A204.1 (cell line): ENCODE measurements around the gene ZDHHC8.

Experiments
- FAIRE-seq: peaks from 2 replicates; lab custom pipeline; 2012; peaks lifted over from hg19 to GRCh38; lab: Jason Lieb, UNC

The ZDHHC8 gene

DNA sequence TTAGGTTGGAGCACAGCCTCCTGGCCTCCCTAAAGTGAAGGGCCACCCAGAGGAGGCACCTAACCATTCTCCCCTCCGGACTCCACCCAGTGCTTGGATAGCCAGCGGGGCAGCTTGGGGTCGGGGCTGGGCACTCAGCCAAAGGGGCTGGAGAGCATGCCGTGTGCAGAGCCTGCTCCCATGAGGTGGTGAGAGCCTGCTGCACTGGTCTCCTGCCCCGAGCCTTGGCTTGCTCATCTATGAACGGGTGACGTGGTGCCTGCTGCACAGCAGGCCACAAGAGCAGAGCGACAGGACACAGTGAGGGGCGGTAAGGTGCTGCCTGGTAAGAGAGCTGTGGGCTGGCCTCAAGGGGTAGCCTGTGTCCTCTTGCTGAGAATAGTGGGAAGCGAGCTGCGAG, 33.3 kb downstream of the ZDHHC8 start:
- no peak for FAIRE-seq

DNA sequence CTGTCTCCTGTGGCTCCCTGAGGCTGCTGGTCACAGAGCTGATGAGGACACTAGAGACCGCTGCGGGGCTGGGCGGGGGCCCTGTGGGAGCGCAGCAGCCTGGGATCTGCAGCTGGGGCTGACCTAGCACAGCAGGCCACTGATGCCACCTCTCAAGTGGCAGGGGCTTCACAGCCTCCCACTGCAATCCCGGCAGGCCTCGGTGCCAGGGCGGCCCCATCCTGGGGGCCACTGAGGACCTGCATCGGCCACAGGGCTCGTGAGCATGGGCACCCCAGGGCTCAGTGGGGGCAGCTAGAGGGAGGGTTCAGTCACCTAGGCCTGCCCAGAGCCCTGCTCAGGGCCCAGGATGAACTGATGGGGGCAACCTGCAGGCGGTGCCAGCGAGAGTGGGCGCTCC, 33.8 kb downstream of the ZDHHC8 start:
- FAIRE-seq = no peak

DNA sequence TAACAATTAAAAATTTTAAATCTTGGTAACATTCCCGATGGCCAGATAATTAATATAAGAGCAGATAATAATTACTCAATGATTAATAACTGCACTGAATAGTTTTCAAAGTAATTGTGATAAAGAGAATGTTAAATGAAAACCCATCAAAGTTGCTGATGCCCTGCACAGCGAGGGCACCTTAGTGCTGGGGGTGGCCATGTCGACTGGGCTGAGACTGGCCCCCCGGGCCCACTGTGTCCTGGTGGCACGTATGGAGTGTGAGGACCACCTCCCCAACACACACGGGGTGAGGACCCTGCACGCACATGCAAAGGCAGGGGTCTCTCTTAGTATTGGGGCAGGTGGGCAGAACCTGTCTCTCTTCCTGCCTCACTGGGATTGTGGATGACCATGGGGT, 34.3 kb downstream of the ZDHHC8 start:
- no peak for FAIRE-seq

DNA sequence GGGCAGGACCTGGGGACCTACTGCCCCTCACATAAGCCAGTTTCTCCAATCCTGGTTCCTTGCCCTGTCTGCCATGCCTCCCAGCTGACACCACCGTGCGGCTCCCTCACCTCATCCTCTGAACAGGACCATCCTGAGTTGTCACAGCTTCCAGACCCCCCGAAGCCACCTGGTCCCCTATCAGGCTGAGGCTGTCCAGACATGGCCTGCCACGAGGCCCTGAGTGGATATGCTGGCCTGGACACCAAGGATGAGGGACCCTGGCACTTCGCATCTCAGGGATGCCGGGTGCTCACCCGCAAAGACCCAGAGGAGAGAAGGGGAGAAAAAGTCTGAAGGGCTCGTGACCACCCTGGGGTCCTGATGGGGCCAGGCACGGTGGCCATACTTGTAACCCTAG, 35.1 kb downstream of the ZDHHC8 start:
- FAIRE-seq = no peak

DNA sequence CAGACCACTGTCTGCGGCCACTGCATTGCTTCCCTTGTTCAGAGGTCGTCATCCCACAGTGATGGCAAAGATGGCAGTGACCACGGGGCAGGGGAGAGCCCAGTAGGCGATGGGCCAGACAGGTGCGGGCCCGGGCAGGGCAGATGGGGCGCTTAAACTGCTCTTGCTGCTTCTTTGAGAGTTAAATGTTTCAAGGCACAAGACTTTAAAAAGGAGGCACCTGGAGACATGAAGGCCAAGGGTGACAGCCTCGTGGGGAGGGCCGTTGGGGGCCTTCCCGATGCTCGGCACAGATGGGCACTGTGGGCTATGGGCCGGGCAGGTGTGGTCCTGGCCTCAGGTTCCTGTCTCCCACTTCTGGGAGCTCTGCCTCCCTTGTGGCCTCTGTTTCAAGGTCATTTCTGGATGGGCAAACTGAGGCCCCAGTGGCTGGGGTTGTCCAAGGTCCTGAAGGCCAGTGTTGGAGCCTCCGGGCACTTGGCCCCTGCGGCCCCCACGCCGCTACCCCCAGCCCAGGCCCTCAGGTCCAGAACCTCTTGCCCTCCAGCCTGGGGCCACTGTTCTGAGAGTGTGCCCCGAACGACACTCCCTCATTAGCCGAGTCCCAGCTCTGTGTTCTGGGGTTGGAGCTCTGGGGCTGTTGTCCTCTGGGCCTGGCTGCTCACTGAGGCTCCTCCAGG, 36.2 kb downstream of the ZDHHC8 start:
- FAIRE-seq = no peak

DNA sequence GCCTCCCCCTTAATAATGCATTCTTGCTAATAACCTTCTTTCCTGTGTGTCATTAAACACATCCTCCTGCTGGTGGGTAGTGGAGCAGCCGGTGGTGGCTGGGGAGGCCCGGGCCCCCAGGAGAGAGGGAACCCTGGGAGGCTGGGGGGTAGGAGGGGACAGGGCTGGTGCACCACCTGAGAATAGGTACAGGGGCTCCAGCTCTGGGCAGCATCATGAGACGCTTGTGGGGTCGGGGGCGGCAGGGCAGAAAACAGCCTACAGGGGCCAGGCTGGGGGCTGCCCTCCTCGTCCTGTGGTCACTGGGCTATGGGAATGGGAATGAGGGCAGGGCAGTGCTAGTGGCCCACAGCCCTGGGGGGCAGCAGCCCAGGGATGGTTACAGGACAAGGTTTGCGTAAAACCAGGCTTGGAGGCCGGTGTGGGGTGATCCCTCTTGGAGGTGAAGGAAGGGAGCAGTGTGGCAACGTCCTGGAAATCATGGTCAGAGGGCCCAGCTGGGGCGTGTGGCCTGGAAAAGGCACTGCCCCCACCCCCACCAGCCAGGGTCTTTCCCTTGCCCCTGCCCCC, 37.7 kb downstream of the ZDHHC8 start:
- no peak for FAIRE-seq

DNA sequence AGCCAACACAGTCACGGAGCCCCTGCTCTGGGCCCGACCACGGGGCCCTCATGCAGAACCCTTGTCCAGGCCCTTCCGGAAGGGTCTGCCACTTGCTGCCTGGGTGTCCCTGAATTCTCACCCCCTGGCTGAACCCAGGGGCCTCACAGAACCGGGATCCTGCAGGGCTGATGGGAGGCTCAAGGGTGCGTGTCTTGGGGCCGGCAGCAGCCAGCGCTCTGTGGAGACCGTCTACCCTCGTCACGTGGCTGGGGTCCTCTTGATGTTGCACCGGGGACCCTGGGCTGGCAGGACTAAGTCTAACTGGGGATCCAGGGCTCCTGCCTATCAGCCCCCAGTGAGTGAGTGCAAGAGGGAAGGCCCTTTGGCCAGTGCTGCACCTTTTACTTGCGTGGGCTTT, 38.6 kb downstream of the ZDHHC8 start:
- no peak for FAIRE-seq

DNA sequence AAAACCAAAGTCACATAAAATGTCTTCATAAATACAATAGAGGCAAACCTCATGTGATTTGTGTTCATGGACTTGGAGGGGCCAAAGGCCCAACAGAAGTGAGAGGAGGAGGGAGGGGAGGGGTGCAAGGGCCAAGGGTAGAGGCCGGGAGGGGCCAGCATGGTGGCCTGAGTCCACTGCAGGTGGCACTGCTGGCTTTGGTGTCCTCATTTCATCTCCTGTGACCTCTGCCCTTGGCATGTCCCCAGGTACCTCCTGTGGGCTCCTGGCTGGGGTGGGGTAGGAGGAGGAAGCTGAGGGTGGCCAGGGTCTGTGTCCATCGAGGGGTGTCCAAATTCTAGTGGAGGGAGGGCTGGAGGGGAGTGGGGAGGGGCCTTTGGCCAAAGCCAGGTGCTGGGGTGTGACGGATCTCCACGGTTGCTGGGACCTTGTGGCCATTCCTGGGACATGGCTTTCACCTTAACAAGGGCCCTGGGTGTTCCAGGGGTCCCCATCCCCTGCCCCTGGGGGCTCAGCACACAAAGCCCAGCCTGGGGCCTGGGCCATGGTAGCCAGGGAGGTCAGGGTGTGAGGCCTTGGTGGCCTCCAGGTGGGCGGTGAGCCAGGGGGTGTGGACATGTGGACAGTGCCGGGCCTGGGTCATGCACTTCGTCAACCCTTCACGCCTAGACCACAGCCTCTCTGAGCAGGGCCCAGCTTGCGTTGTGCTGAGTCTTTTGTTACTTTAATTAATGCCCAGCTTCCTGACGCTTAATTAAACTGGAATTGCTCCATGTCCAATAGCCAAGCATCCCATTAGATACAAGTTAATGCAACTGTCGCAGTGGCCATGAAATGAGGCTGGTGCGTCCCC, 39.9 kb downstream of the ZDHHC8 start:
- FAIRE-seq = no peak

DNA sequence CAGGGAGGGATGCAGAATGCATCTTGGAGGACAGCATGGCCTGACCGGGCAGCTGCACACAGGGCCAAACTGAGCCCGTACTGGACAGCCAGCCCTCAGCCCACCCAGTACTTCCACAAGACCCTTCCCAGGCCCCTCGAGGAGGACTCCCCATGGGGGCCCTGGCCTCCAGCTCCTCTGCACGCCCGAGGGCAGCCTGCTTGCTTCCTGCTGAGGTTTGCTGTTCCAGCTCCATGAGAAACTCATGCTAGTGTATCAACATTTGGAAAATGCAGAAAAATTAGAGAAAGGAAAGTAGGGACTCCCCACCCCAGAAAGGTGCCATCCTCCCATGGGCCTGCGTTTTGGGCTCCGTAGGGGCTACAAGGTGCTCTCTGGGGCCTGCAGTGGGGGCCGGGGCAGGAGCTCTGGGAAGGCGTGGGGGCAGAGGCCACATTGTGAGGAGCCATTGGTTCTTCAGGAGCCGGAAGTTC, 40.6 kb downstream of the ZDHHC8 start:
- FAIRE-seq = no peak

DNA sequence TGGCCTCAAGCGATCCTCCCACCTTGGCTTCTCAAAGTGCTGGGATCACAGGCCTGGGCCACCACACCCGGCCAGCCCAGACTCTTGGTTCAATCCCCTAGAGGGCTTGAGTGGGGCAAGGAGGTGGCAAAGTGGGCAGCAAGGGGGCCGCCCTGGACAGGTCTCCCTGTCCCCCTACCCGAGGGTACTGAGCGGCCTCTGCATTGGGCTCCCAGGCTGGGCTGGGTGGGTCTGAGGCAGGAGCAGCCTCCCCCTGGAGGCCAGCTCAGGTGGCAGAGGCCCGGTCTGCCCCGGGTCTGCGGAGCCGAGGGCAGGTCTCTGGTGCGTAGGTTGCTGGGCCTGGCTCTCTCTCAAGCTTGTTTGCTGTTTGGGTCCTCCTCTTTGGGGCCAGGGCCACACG, 41.6 kb downstream of the ZDHHC8 start:
- no peak for FAIRE-seq

DNA sequence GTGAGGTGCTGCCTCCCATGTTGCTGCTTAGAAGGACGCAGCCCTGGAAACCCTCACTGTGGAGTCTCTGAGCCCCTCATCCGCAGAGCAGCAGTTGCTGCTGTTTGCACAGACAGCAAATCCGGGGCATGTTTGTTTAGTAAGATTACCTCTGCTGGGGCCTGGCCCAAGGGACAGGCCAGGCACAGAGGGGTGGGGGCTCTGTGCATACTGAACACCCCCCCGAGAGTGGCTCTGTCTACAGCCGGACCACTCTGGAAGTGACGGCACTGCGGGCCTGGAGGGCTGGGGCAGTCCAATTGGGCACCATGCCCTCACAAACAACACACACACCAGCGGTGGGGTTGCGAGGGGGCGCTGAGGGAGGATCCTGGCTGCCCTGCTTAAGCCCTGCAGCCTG, 42.2 kb downstream of the ZDHHC8 start:
- no peak for FAIRE-seq

DNA sequence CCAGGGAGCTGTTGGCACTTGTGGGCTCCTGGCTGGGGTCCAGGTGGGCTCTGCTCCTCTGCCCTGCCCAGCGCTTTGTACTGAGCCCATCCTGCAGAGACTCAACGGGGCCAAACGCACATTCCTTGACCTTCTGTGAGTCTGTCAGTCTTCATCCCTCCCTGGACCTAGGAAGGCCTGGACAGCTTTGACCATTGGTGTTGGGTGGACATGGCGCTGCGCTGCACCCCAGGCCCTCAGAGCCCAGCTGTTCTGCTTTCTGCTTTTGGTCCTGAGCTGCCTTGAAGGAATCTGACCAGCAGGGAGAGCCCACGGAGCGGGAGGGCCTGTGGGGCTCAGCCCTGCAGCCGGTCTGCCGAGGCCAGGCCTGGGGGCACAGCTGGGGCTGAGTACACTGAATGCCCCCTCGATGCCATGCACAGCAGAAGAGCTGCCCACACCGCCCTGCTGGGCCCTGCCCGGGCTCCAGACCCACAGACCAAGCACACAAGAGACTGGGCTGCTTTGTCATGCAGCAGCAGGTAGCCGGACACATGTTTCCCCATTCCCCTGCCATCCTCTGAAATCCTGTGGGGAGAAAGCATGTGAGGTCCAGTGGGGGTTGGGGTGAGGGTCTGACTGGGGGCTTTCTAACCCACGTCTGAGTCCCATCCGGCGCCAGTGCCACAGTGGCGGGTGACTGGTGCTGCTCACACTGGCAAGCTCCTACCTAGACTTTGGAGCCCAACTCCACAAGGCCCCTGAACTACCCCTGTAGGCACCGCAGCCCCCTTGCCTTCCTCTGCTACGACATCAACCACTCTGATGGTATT, 43.4 kb downstream of the ZDHHC8 start:
- FAIRE-seq = no peak

DNA sequence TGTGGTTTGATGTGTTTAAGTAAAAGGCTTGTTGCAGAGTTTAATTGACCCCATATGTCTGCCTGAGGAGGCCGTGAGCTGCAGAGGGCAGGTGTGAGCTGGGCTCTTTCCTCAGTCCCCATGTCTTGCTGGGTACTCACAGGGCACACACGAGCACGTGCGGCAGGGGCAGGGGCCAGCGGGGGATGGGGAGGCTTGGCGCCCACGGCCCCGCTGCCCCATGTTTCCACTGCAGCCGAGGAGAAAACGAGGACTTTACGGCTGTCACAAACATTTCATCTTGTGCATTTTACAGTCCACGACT, 43.9 kb downstream of the ZDHHC8 start:
- FAIRE-seq = no peak

DNA sequence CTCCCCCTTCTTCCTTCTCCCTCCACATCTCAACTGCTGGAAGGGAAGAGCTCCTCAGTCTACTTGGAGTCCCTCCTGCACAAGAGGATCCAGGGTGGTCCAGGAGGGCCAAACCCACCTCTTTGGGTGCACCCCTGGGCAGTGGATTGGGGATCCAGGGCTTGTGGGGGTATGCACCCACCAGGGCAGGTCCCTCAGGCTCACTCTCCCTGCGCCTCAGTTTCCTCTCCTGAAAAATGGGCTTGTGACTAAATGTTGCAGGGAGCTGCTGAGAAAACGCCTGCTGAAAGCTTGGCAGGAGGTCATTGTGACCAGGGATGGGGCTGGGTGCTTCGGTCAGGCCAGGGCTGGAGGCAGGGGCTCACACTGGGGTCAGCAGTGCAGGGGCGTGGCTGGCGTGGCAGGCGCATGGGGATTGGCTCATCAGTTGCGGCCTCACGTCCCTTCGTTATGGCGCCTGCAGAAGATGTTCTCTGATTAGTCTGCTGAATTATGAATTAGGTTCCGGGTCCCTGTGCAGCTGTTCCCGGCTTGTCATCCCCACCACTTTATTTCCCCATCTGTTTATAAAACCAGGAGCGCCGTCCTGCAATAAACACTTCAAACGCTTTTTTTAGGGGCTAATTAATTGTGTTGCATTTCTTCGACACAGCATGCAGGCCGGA, 44.9 kb downstream of the ZDHHC8 start:
- no peak for FAIRE-seq

DNA sequence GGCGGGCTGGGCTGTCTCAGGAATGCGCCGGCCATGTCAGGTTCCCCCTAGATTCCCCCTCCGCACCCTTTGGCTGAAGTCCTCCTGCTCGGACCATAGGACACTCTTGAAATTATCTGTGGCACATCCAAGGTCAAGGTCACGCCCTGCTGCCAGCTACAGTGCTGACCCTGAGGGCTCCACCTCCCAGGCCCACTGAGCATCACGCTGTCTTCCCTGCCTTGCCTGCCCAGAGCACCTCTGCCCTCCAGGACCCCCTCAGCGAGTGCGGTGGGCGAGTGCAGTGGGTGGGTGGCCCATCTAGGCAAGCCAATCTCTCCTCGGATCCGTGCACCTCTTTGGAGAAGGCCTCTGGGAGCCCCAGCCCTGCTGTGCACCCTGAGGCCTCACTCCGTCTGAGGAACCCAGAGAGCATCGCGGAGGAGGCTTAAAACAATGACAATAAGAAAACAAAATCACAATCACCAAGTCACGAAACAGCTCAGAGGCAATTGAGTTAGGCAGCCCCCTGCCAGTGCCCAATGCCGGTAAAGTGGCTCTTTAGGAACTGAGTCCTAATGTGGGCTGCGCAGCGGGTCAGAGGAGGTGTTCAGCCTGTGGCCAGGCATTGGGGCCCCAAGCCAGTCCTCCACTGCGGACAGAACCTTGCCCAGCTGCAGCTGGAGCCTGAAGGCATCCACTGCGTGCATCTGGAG, 45.8 kb downstream of the ZDHHC8 start:
- FAIRE-seq = no peak

DNA sequence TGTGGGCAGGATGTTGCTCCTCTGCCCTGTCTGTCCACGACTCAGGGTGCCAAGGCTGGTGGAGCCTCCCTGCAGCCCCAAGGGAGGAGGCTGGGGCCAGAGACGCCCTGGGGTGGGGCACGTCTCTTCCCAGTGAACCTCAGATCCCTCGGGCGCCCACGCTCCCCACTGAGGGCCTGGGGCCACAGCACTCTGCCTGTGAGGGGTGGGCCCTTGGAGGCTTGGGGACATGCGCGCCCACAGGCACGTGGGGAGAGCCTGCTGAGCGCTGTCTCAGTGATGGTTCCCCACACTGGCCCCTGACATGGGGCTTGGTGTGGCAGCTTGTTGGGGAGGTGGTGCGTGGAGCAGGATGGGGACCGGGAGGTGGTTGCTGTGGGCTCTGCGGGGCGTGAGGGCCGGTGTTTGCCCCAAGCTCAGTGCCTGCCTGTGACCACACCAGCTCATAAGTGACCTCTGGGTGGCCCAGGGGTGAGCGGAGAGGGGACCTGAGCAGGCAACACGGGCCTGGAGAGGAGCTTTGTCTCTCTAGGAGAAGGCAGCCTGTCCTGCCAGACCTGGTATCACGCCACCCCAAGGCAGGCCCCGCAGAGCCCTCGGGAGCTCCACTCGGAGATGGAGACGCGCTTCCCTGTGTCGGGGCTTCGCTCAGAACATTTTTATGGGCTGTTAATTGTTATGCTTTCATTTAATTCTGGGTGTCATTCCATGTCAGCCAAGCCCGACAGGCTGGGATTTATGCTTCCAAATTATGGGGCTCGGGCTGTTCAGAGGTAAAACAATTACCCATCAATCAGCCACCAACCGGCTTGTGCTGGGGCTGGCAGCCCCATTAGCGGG, 46.7 kb downstream of the ZDHHC8 start:
- FAIRE-seq = no peak

DNA sequence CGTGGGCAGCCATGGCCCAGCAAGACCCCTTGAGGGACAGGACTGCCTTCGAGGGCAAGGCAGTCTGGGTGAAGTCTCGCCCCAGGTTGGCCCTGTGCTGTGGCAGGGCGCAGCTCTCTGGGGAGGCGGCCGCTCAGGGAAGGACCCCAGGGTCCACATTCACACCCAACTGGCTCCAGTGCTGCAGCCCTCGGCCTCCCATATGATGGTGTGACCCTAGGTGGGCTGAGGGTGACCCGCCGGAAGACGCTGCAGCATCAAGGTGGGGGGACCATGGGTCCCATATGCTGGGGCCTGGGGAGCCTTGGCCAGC, 47.3 kb downstream of the ZDHHC8 start:
- FAIRE-seq = no peak

DNA sequence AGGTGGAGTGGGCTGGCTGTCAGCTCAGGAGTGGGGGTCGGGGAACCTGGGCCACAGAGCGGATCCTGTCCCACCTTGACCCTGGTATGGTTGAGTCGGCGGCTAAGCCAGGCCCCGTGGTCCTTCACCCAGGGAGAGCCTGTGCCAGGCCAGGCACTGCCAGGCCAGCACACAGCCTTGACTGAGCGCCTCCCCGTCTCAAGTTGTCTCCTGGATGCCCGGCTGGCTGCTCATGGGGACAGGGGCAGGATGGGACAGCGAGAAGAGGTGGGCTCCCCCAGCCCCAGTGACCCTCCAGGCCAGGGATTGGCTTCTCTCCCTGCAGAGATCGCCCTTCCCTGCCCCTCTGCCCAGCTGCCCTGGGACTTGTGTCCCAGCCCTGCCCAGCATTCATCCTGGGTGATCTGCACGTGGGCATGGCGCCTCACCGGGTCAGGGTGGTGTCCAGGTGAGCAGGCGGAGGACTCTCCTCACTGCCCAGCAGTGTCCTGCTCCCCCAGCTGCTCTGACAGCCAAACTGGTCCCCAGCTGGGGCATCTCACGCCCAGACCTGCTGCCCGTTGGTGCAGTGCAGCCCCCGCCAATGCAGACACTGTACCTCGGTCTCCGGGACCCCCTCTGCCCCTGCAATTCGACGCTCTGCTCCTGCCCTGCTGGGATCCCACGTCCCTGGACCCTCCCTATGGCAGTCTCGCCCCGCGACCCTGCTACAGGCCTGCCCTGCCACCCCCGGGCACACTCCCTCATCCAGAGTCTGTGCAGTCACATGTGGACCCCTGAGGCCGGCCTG, 48.0 kb downstream of the ZDHHC8 start:
- no peak for FAIRE-seq

DNA sequence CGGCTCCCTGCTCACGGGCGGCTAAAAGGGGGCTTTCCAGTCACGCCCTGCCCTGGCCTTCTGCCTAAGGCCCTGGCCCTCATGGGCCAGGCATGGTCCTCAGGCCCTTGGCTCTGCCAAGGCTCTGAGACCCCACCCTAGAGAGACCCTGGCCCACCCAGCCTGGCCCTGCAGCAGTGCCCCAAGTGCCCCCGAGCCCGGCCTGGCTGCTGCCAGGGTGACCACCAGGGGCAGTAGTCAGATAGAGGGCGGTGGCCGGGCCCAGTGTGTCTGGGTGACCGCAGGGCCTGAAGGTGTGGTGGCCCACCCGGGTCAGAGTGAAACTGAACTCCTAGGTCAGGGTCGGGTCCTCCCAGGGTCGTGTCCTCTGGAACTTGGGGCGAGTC, 48.6 kb downstream of the ZDHHC8 start:
- FAIRE-seq = no peak

DNA sequence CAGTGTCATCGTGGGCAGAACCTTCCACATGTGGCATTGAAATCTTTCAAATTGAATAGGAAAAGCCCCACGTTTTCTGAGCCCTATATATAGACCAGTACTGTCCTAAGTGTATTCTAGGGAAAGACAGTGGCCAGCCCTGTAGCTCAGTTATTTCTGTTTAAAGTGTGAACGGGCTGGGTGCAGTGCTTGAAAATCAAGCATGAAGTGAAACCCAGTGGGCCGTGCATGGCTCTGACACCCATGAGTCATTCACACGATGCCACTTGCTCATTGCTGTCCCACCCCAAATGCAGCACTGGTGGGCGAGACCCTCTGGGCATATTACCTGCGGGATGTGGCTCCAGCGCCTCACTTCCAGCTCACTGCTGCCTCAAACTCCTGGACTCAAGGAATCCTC, 49.0 kb downstream of the ZDHHC8 start:
- FAIRE-seq = no peak
